Stimulated activated CD4-positive, alpha-beta T cell treated with anti-CD3 and anti-CD28 coated beads, Interleukin-2, amount 100 ng/mL, for 24 hours (primary cell): ENCODE data around the gene OR6N2.

Experiments
- DNase-seq, 2 donors: peaks; one replicate each; pipeline ENCODE4 v3.0.0-alpha.2; 2020

The OR6N2 gene

DNA sequence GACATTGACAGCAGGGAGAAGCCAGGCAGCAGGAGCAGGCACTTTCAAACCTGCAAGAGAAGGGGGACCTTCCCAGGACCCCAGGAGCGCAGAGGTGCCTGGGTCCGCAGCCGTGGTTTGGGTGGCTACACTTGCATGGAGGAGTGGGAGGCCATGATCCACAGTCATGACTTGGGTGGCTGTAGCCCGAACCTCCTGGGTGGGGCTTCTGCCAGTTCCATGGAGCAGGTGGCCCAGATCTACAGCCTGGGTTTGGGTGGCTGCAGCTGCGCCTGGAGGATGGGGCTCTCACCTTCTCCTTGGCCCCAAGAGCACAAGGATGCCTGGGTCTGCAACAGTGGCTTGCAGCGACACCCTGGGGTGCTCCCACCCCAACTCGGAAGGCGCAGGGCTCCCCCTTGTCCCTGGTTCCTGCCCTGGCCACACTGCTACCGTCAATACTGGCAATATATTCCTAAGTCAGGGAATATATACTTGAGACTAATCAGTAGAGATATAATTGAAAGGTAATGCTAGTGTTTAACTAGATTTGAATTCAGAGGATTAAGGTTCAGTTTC lies 28.8 kb downstream of the OR6N2 start:
- no peak for DNase-seq

- no peak for DNase-seq
Observed at GRCh38 chr1:158735848-158736247, 45.2 kb downstream of the OR6N2 start.

DNA sequence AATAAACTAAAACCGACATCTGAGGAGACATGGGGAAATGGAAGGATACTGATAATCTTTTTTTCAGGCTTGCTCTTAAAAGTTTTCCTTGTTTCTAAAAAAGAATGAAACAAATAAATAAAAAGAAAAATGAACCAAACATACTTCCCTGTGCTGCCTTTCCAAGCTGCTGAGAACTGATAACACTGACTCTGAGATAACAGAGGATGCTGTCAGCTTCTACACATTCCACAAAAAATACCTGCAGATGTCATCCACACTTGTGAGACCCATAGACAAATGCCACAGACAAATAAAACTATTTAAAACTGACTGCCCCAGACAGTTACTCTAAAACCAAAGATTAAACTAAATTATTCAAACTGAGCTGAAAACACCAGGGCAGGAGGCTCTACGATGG lies 48.5 kb downstream of the OR6N2 start:
- no peak for DNase-seq

GRCh38 chr1:158731707-158732106 lies 49.3 kb downstream of the OR6N2 start:
- no peak for DNase-seq

DNA sequence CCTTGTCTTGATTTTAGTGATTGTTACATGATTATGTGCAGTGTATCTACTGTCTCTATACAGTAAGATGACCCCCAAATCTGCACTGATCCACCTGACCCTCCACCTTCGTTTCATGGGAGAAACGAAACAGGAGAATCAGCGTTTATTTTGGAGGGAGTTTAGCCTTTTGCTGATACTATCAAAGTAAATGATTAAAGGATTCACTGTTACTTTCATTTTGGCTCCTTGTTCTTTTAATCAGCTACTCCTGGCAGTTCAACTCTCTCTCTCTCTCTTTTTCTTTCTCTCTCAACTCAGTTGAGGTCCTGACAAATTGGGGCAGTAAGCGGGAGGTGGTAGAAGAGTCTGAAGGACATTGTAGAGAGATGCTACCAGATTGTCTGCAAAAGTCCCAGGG lies 50.6 kb downstream of the OR6N2 start:
- no peak for DNase-seq

- DNase-seq, result no peak
Observed at GRCh38 chr1:158728510-158729225, 52.3 kb downstream of the OR6N2 start.

DNA sequence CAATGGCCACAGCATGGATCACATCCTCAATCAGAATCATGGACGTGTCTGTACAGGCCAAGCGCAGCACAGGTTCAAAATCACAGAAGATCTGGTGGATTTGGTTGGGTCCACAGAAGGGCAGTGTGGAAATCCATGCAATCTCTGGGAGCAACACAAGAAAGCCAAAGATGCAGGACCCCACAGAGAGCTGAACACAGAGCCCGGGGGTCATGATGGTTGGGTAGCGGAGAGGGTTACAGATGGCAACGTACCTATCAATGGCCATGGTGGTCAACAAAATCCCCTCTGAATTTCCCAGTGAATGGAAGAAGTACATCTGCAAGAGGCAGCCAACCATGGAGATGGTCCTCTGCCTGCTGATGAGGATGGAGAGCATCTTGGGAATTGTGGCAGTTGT lies 56.6 kb downstream of the OR6N2 start:
- DNase-seq, result no peak
